HG03196 (cell line): ENCODE results near the gene SYT12.

ENCODE experiments used
- ATAC-seq: cut with Tn5 transposase; IDR thresholded peaks from one replicate; pipeline ENCODE4 v1.9.1; 2021; ENCODE audit not compliant: unreplicated experiment

SYT12 gene

DNA sequence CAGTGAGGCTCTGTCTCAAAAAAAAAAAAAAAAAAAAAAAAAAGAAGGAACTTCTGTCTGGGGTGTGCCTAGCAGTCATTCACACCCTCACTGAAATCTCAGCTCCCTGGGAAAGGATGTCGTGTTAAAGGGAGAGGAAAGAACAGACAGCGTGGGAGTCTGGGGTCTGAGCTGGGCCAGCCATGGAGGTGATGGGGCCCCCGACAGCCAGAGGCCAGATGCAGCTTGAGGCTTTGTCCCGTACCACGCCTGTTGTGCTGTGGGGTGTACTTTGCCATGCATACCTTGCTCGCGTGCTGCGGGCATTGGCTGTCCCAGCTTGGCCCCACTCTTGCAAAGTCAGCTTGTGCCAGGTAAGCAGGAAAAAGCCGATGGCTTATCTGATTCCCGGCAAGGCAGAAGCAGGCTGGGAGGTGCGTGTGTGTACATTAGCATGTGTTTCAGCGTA is 4.6 kb downstream of the SYT12 start:
- no peak for ATAC-seq

GRCh38 chr11:67027943-67028542 is 5.1 kb downstream of the SYT12 start:
- peak; percentile 55 for ATAC-seq

- ATAC-seq: no peak
These were observed 6.2 kb downstream of the SYT12 start for GRCh38 chr11:67029146-67029545.

DNA sequence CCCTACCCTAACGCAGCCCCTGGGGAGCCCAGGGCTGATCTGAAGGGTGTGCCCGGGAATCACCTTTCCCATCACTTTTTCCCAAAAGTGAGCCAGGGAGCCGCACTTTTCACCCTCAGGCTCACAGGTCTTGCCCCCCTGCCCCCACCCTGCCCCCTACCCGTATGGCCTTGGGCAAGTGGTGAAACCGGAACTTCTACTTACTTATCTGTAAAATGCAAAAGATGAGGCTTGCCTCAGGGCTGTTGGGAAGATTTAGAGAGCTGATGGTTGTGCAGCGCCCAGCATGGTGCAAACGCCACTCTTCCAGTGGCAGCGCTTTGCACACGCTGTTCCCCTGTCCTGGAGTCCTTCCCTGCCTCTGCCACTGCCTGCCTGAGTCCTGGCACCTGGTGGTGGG is 8.0 kb downstream of the SYT12 start:
- no peak for ATAC-seq

GRCh38 chr11:67031791-67032561 is 9.0 kb downstream of the SYT12 start:
- ATAC-seq: no peak

- no peak for ATAC-seq
These were observed 10.1 kb downstream of the SYT12 start for GRCh38 chr11:67032830-67033551.

GRCh38 chr11:67033661-67034166 is 10.8 kb downstream of the SYT12 start:
- ATAC-seq: no peak

- ATAC-seq: no peak
These were observed 11.4 kb downstream of the SYT12 start for GRCh38 chr11:67034350-67034749.

- ATAC-seq: no peak
These were observed 17.2 kb downstream of the SYT12 start for GRCh38 chr11:67040147-67040546.

- no peak for ATAC-seq
These were observed 18.7 kb downstream of the SYT12 start for GRCh38 chr11:67041602-67042001.

DNA sequence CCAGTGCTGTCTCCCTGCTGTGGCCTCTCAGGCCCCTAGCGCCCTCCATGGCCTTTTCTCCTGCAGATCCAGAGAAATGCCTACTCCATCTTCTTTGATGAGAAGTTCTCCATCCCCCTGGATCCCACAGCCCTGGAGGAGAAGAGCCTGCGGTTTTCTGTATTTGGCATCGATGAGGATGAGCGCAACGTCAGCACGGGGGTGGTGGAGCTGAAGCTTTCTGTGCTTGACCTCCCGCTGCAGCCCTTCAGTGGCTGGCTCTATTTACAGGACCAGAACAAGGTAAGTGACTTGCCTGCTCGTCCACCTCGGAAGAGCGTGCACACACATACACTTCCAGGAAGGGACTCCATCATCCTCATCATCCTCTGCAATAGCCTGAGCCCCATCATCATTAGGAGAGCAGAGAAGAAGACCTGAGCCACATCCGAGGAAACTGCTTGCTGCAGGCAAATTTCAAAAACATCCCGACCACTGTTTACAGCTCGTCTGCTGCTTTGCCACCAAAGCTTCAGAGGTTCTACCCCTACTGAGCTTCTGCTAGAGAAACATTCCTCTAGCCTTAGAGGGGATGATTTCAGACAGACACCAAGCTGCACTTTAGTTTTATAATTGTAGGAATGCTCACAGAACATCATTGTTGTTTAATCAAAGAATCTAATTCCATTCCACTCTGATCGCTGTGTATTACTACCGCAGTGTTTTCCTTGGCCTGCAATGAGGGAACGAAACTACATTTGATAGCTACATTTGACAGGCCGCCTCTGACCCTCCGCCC is 20.8 kb downstream of the SYT12 start:
- no peak for ATAC-seq

DNA sequence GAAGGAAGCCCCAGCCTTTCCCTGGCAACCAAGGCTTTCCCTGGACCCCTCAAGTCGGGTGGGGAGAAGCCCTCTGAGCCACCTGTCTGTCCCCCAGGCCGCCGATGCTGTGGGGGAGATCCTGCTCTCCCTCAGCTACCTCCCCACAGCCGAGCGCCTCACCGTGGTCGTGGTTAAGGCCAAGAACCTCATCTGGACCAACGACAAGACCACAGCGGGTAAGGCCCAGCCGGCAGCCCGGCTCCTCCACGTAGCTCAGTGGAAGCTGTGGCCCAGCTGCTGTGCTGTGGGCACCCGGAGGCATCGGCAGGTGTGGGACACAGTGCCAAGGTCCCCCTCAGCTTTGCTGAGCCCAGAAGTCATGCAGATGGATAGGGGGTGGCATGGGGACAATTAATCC is 21.6 kb downstream of the SYT12 start:
- no peak for ATAC-seq

- no peak for ATAC-seq
These were observed 22.4 kb downstream of the SYT12 start for GRCh38 chr11:67045314-67045713.

- ATAC-seq: no peak
These were observed 25.7 kb downstream of the SYT12 start for GRCh38 chr11:67048515-67049130.

- ATAC-seq: no peak
These were observed 27.2 kb downstream of the SYT12 start for GRCh38 chr11:67050139-67050538.

DNA sequence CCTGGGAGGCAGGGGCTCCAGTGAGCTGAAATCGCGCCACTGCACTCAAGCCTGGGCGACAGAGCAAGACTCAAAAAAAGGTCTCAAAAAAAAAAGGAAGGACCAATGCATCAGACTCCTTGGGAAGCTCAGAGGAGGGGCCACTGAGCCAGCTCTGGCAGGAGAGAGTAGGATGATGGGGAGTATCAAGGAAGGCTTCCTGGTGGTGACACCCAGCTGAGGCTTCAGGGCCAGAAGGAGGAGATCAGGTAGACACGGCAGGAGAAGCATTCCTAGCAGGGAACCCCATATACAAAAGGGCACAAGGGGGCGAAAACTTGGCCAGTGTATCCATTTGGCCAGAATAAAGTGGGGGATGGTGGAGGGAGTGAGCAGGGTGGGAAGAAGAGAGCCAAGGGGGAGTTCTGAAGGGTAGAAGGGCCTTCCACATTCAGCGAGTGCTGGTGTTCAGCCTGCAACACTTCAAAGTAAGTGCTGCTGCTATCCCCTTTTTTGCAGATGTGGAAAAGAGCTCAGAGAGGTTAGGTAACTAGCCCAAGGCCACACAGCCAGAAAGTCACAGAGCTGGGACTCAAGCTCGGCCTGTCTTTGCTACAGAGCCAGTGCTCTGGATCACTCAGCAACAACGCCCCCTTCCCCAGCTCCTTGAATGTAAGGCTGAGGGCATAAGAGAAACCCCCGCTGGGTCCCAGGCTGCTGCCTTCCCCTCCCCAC is 28.4 kb downstream of the SYT12 start:
- no peak for ATAC-seq

- ATAC-seq: no peak
These were observed 29.1 kb downstream of the SYT12 start for GRCh38 chr11:67051945-67052488.

DNA sequence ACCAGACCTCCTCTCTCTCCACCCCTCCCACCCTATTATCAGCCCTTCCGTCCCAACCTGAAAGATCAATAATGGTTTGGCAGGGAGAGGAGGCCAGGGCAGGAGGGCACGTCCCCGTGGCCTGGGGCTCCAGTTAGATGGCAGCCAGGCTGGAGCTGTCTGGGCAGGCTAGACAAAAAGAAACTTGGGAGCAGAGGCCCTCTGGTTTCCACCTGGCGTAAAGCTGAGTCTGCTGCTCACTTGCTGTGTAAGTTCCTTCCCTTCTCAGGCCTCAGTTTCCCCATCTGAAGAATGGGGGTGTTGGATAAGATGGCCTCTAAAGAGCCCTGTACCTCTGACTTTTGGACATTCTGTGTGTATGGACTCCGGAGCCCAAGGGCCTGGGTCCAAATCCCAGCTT is 30.0 kb downstream of the SYT12 start:
- no peak for ATAC-seq

DNA sequence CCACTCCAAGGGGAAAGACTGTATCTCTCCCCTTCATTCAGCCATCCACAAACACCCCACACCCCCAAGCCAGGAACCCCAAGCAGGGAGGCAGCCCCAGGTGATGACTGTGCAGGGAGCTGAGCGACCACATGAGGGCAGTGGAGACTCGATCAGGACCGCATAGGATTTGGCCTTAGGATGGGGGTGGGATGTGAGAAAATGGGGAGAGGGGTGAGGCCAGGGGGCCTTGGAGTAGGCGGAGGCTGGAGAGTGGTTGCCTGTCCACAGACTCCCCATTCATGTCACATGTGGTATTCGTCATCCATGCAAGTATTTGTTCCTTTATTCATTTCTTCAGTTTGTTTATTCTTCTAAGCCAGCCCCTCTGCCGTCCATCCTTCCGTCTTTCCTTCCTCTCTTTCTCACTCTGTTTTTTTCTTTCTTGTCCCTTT is 31.0 kb downstream of the SYT12 start:
- ATAC-seq: no peak
